Naive thymus-derived CD4-positive, alpha-beta T cell (primary cell): Measurements from ENCODE around the gene CARD9. TPM values are rescaled to one million over a fixed set of nuclear protein-coding genes. Genes with fewer than 3 reads are reported as not detected.

Source experiments
- ATAC-seq: fragments of 150-1000 bp; cut with Tn5 transposase; 2 replicates; pipeline ENCODE4 v1.10.0; 2021; ENCODE audit warnings: mild to moderate bottlenecking, moderate library complexity
- CTCF ChIA-PET: fragments of 350-600 bp; sonication (Branson Sonifier 250); formaldehyde crosslinking; loops from one replicate; lab custom pipeline; 2021; ENCODE audit warnings: antibody characterized with exemption; lab: Charles Lee
- POLR2A ChIA-PET: fragments of 350-600 bp; sonication (Branson Sonifier 250); formaldehyde crosslinking; loops from one replicate; lab custom pipeline; 2021; ENCODE audit warnings: antibody characterized with exemption, inconsistent platforms; lab: Charles Lee
- DNase-seq, 9 donors: peaks; one replicate each; pipeline versions ENCODE4 v3.0.0 to v3.0.0-alpha.2; 2020 to 2022; ENCODE audit warnings: mixed read lengths in 1 of 9
- H3K27ac ChIP-seq: one replicate; pipeline ENCODE4 v1.7.0; 2013; ENCODE audit warnings: mild to moderate bottlenecking, low read depth, low read length, moderate library complexity
- H3K27me3 ChIP-seq, 2 donors: one replicate each; pipeline ENCODE4 v1.7.0; 2013; ENCODE audit warnings: low read length in 2 of 2, mild to moderate bottlenecking in 2 of 2, moderate library complexity in 2 of 2; ENCODE audit not compliant: control insufficient read depth in 2 of 2, insufficient read depth in 2 of 2
- H3K36me3 ChIP-seq, 3 experiments: 1 replicate in 2 of 3; 2 replicates in 1 of 3; pipeline ENCODE4 v1.7.0; 2013; ENCODE audit warnings: low read length in 3 of 3, mild to moderate bottlenecking in 3 of 3, moderate library complexity in 1 of 3; ENCODE audit not compliant: insufficient read depth in 3 of 3, control insufficient read depth in 2 of 3
- H3K4me1 ChIP-seq, 2 donors: one replicate each; pipeline ENCODE4 v1.7.0; 2013; ENCODE audit warnings: low read length in 2 of 2, mild to moderate bottlenecking in 2 of 2, moderate library complexity in 1 of 2; ENCODE audit not compliant: control insufficient read depth in 2 of 2, insufficient read depth in 2 of 2
- H3K4me3 ChIP-seq: 2 replicates; pipeline ENCODE4 v1.7.0; 2013; ENCODE audit warnings: mild to moderate bottlenecking, low read length
- H3K9me3 ChIP-seq, 3 experiments: 1 replicate in 2 of 3; 2 replicates in 1 of 3; pipeline ENCODE4 v1.7.0; 2013; ENCODE audit warnings: low read length in 3 of 3; ENCODE audit not compliant: control insufficient read depth in 2 of 3
- H3K27ac Mint-ChIP-seq, 9 donors: one replicate each; pipeline ENCODE4 v1.8.0; 2020 to 2022; ENCODE audit warnings: mixed read lengths in 9 of 9, mild to moderate bottlenecking in 8 of 9, moderate library complexity in 5 of 9, inconsistent platforms in 2 of 9
- H3K27me3 Mint-ChIP-seq, 5 donors: one replicate each; pipeline ENCODE4 v1.8.0; 2021 to 2022; ENCODE audit warnings: mixed read lengths in 5 of 5, mild to moderate bottlenecking in 1 of 5
- H3K36me3 Mint-ChIP-seq, 5 donors: one replicate each; pipeline ENCODE4 v1.8.0; 2020 to 2022; ENCODE audit warnings: mixed read lengths in 5 of 5, mild to moderate bottlenecking in 3 of 5, inconsistent platforms in 1 of 5
- H3K4me1 Mint-ChIP-seq, 7 donors: one replicate each; pipeline ENCODE4 v1.8.0; 2020 to 2022; ENCODE audit warnings: mixed read lengths in 7 of 7, mild to moderate bottlenecking in 3 of 7, inconsistent platforms in 1 of 7
- H3K4me3 Mint-ChIP-seq, 10 donors: one replicate each; pipeline ENCODE4 v1.8.0; 2020 to 2022; ENCODE audit warnings: mild to moderate bottlenecking in 10 of 10, mixed read lengths in 10 of 10, moderate library complexity in 6 of 10, inconsistent platforms in 2 of 10
- H3K9me3 Mint-ChIP-seq, 11 donors: one replicate each; pipeline ENCODE4 v1.8.0; 2020 to 2022; ENCODE audit warnings: mixed read lengths in 11 of 11, mild to moderate bottlenecking in 4 of 11, inconsistent platforms in 1 of 11, moderate library complexity in 1 of 11
- intact Hi-C, 2 donors: fragments of 100-400 bp; cut with micrococcal nuclease; formaldehyde crosslinking; loops; one replicate each; pipeline ENCODE4 v1.15.1; 2023
- polyA plus RNA-seq, 2 donors: library from polyadenylated mRNA; unstranded; fragments of 300-500 nt; fragmentation: Illumina TruSeq; gene quantifications; one replicate each; pipeline ENCODE4 v1.2.3, GENCODE V29; 2021
- total RNA-seq, 6 experiments: library from RNA in 5 of 6; stranded (reverse) in 5 of 6; gene quantifications; 1 replicate in 5 of 6; 2 replicates in 1 of 6; pipeline ENCODE4 v1.2.3 and lab custom pipeline; 2021 to 2026

The CARD9 gene
- total and polyA plus RNA-seq, 7 experiments from 2014 or later: 0.10 to 19.9 (median 1.1) TPM

DNA sequence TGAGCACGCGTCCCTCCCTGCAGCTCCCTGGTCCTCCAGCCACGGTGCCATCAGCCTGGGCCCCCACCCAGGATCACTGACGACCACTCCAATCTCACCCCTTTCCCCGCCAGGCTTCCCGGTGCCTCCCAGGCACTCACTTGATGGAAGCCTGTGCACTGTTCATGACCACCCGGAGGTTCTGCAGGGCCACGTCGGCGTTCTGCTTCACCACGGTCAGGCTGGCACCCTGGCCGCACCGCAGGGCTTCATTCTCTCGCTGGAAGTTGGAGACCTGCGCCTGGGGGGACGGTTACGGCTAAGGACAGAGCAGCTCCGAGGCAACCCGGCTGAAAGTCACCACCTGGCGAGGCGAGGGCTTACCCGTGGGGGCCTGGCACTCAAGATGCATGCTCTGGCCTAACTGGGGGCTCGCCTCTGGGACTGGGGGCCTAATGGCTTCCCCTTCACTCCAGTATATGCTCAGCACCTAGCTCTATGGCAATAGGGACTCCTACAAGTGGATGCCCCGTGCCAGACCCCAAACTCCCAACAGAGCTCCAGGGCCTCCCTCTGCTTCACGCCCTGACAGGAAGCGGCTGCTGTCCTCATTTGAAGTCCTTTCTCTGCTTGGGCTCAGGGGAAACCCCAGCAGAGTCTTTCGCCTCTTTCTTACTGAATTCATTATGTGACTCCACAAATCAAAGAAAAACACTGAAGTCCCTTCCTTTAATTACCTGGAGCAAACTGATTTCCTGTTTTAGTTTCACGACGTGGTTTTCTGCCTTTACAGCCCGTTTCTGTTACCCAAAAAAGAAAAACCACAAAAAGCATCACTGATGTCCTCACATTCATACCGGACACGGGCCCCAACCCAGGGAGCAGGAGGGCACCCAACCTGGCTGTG is 30.7 kb upstream of the CARD9 start:
- intact Hi-C loops: loop anchor here (2.0 to 10.0 kb wide), 6 partner anchors 35 to 497 kb away; partner anchors contain the start of genes CAMSAP1 (in 1 of the 2), INPP5E (in 1 of the 2), NOTCH1 (in 1 of the 2) and SEC16A (in 1 of the 2)
- Histone ChIP-seq H3K27ac (peak overlapping the region; percentile 68), H3K4me3 (peak overlapping the region; percentile 20), H3K36me3 (peaks cover 0 to 41% (median 4%) of the 10 kb centered on the region in 3 experiments), H3K4me1 (peaks cover 37% of the 10 kb centered on the region in 2 donors), H3K9me3 (no peaks in the 10 kb centered on the region), H3K27me3 (no peaks in the 10 kb centered on the region)
- Mint-ChIP-seq H3K4me1 (peaks cover 40 to 67% (median 52%) of the 10 kb centered on the region in 7 donors), H3K27me3 (no peaks in the 10 kb centered on the region), H3K27ac (peak overlapping the region; percentile 51 to 88 (median 79)), H3K36me3 (peaks cover 0 to 42% (median 7%) of the 10 kb centered on the region in 5 donors), H3K9me3 (no peaks in the 10 kb centered on the region), H3K4me3 (peak overlapping the region in 9 of 10 donors; percentile 43 to 76 (median 67))
- peak in 3 of 9 donors; percentile 19 to 40 (median 28) for DNase-seq
- ChIA-PET CTCF (interaction anchor here (0.6 kb wide), 1 partner anchor 432 kb away, joined by 3 read pairs; no protein-coding TSS in a partner anchor), POLR2A (interaction anchor here (0.7 to 1.5 kb wide), 4 partner anchors 12 to 80 kb away, joined by 3 to 8 read pairs (median 3); partner anchors contain the start of gene DNLZ)
- ATAC-seq: no peak

DNA sequence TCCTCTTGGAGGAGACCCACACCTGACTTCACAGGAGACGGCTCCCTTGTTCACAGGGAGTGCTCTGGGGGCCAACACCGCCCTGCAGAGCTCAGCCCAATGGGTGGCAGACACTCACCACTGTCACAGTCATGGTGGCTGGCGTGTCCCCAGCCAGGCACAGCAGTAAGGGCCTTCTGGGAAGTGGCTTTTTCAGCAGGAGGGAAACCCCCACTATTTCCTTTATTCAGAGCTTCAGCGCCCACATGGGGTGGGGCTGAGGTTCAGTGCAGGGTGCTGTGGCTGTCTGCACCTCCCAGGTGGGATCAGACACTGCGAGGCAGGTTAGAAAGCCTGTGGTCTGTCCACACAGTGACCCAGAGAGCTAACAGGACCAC is 30.1 kb upstream of the CARD9 start:
- CTCF ChIA-PET: no interaction called here
- Mint-ChIP-seq H3K4me3 (peak overlapping the region in 9 of 10 donors; percentile 43 to 76 (median 67)), H3K27ac (peak overlapping the region in 8 of 9 donors; percentile 48 to 87 (median 80)), H3K9me3 (no peaks in the 10 kb centered on the region), H3K36me3 (peaks cover 0 to 38% (median 4%) of the 10 kb centered on the region in 5 donors), H3K4me1 (peaks cover 40 to 67% (median 52%) of the 10 kb centered on the region in 7 donors), H3K27me3 (no peaks in the 10 kb centered on the region)
- peak overlapping the region; percentile 20 for H3K4me3 ChIP-seq
- no peaks in the 10 kb centered on the region for H3K9me3 ChIP-seq
- DNase-seq (peak in 7 of 9 donors; percentile 15 to 76 (median 59)), ATAC-seq (peak; percentile 85)
- intact Hi-C loops: loop anchor here (2.0 to 10.0 kb wide), 6 partner anchors 35 to 496 kb away; partner anchors contain the start of genes CAMSAP1 (in 1 of the 2), INPP5E (in 1 of the 2), NOTCH1 (in 1 of the 2) and SEC16A (in 1 of the 2)
- H3K36me3 ChIP-seq: peaks cover 0 to 41% (median 4%) of the 10 kb centered on the region in 3 experiments
- H3K27ac ChIP-seq: peak overlapping the region; percentile 68
- no peaks in the 10 kb centered on the region for H3K27me3 ChIP-seq
- H3K4me1 ChIP-seq: peaks cover 38 to 41% of the 10 kb centered on the region in 2 donors
- POLR2A ChIA-PET: interaction anchor here (0.7 to 1.5 kb wide), 4 partner anchors 11 to 79 kb away, joined by 3 to 8 read pairs (median 3); partner anchors contain the start of gene DNLZ

DNA sequence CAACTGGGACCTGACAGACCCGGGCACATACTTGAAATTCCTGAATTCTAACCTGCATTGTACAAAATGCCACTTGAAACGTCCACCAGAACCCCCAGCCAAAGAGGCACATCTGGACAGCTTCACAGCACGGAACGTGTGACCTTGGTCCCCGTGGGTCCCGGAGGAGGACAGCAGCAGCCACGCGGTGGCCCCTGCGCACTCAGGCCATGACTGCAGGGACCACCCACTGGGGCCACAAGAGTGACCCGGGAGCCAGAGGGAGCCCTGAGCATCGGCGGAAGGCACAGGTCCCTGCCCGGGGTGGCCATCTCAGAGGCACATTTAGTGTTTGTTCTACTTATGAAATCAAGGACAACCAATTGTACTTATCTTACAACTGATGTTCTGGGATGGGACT is 28.6 kb upstream of the CARD9 start:
- intact Hi-C loops: loop anchor here (2.0 to 10.0 kb wide), 6 partner anchors 37 to 495 kb away; partner anchors contain the start of genes CAMSAP1 (in 1 of the 2), INPP5E (in 1 of the 2), NOTCH1 (in 1 of the 2) and SEC16A (in 1 of the 2)
- no peak overlapping the region for H3K4me3 ChIP-seq
- Mint-ChIP-seq H3K27me3 (no peaks in the 10 kb centered on the region), H3K9me3 (no peaks in the 10 kb centered on the region), H3K27ac (peak overlapping the region in 4 of 9 donors; percentile 48 to 79 (median 61)), H3K36me3 (peaks cover 0 to 29% (median 3%) of the 10 kb centered on the region in 5 donors), H3K4me1 (peaks cover 36 to 66% (median 51%) of the 10 kb centered on the region in 7 donors), H3K4me3 (peak overlapping the region in 5 of 10 donors; percentile 13 to 37 (median 27))
- no peak for DNase-seq
- H3K27me3 ChIP-seq: no peaks in the 10 kb centered on the region
- ChIA-PET CTCF (interaction anchor here (1.2 to 2.5 kb wide), 3 partner anchors 7 to 38 kb away, joined by 3 to 12 read pairs (median 8); partner anchors contain the start of genes ENTR1 and PMPCA), POLR2A (no interaction called here)
- H3K27ac ChIP-seq: peak overlapping the region; percentile 68
- H3K36me3 ChIP-seq: peaks cover 0 to 42% (median 4%) of the 10 kb centered on the region in 3 experiments
- no peak for ATAC-seq
- H3K4me1 ChIP-seq: peaks cover 40 to 41% of the 10 kb centered on the region in 2 donors
- no peaks in the 10 kb centered on the region for H3K9me3 ChIP-seq

DNA sequence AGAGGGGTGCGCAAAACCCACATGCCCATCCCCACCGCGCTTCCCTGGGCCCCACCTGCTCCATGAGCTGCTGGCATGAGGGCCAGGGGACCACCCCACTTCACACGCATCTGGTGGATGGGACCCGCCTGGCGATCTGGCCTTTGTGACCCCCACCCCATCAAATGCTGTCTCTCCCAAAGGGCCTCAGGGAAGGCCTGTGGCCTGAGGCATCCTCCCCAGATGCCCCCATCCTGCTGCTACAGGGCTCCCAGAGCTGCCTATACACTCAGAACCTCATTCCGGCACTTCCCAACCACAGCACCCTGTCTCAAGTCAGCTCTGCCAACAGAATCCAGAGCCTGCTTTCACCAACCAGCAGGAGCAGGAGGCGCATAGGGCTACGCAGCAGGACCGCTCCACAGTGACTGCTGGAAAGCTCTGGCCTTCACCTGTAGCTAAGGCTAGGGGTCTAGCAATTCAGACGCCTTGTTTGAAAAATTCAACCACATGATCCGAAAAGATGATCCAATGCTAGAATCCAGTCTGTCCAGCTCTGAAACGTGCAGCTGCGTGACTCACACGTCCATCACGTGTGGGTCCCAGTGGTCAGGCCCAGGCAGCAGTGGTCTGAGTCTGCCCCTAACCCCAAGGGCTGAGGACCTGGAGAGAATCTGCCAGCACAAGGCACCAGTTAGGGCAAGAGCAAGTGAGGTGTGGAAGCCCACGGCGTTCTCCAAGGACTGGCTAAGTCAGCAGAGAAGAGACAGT is 27.9 kb upstream of the CARD9 start:
- ChIA-PET CTCF (interaction anchor here (0.8 to 2.5 kb wide), 5 partner anchors 8 to 90 kb away, joined by 3 to 12 read pairs (median 5); partner anchors contain the start of genes ENTR1 and PMPCA), POLR2A (interaction anchor here (2.3 kb wide), 1 partner anchor 8 kb away, joined by 14 read pairs; the partner anchor contains the start of genes ENTR1 and PMPCA)
- ATAC-seq: no peak
- Mint-ChIP-seq H3K27ac (peak overlapping the region in 6 of 9 donors; percentile 16 to 68 (median 34)), H3K36me3 (peaks cover 0 to 26% (median 0%) of the 10 kb centered on the region in 5 donors), H3K9me3 (no peaks in the 10 kb centered on the region), H3K27me3 (no peaks in the 10 kb centered on the region), H3K4me3 (peak overlapping the region in 6 of 10 donors; percentile 14 to 86 (median 42)), H3K4me1 (peaks cover 35 to 68% (median 51%) of the 10 kb centered on the region in 7 donors)
- H3K36me3 ChIP-seq: peaks cover 4 to 45% (median 6%) of the 10 kb centered on the region in 3 experiments
- no peaks in the 10 kb centered on the region for H3K27me3 ChIP-seq
- H3K4me3 ChIP-seq: no peak overlapping the region
- intact Hi-C loops: loop anchor here (2.0 to 10.0 kb wide), 6 partner anchors 133 to 494 kb away; partner anchors contain the start of genes CAMSAP1 (in 1 of the 2), NOTCH1 (in 1 of the 2) and QSOX2 (in 1 of the 2)
- no peak overlapping the region for H3K27ac ChIP-seq
- H3K9me3 ChIP-seq: no peaks in the 10 kb centered on the region
- H3K4me1 ChIP-seq: peaks cover 40 to 41% of the 10 kb centered on the region in 2 donors
- DNase-seq: no peak

DNA sequence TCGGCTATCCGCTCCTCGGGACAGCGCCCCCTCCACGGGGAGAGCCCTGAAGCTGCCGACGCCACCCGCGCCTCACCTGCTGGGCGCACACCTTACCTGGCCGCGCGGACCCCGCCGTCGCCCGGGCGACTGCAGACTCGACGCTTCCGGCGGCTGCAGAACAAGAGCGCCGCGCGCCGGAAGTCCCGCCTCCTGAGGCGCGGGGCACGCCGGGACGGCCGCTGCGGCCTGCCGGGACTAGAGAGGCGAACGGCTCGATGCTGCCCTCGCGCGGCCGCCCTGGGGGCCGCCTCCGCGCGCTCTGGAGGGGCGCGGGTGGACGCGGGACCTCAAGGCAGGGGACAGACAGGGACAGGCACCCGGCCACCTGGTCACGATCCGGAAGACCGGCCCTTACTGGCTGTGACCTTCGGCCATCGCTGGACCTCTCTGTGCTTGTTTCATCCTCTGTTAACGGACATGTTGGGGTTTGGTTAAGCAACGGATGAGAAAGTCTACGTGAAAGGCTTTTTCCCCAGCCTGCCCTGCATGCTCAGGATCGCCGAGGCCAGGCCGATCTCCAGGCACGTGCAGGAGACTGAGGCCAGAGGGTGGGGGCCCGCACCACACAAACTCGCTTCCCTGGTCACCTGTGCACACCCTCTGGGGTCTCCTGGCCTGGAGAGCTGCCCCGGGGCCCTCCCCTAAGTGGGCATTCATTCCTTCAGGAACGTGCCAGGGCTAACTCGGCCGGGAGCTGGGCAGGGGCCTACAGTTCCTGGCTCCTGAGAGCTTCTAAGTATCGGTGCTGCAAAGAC is 26.8 kb upstream of the CARD9 start, which contains the start of gene SNAPC4:
Gene SNAPC4, minus strand, starts transcription at position 133 of the 797 bp plus-strand sequence. CDS start 1,742 bp downstream, outside the sequence.
- Mint-ChIP-seq H3K36me3 (peaks cover 0 to 20% (median 0%) of the 10 kb centered on the region in 5 donors), H3K9me3 (no peaks in the 10 kb centered on the region), H3K27ac (peak within 1 kb of the TSS in 8 of 9 donors; percentile 26 to 78 (median 76)), H3K27me3 (no peaks in the 10 kb centered on the region), H3K4me1 (peaks cover 30 to 61% (median 45%) of the 10 kb centered on the region in 7 donors), H3K4me3 (peak within 1 kb of the TSS; percentile 83 to 90 (median 86))
- DNase-seq (peak; percentile 77 to 93 (median 87)), ATAC-seq (peak; percentile 91)
- CTCF ChIA-PET: interaction anchor here (0.5 to 2.5 kb wide), 6 partner anchors 9 to 89 kb away, joined by 3 to 12 read pairs (median 6); partner anchors contain the start of genes ENTR1 and PMPCA
- Histone ChIP-seq H3K4me3 (peak within 1 kb of the TSS; percentile 62), H3K36me3 (peaks cover 0 to 49% (median 14%) of the 10 kb centered on the region in 3 experiments), H3K9me3 (no peaks in the 10 kb centered on the region), H3K4me1 (peaks cover 33 to 38% of the 10 kb centered on the region in 2 donors), H3K27me3 (no peaks in the 10 kb centered on the region), H3K27ac (peak within 1 kb of the TSS; percentile 62)
- intact Hi-C loops: loop anchor here (1.0 to 10.0 kb wide), 13 partner anchors 10 to 493 kb away; partner anchors contain the start of genes DNLZ (in 2 of the 2), ENTR1 (in 2 of the 2), PMPCA (in 2 of the 2) and CAMSAP1 (in 1 of the 2)
- POLR2A ChIA-PET: interaction anchor here (2.3 kb wide), 1 partner anchor 9 kb away, joined by 14 read pairs; the partner anchor contains the start of genes ENTR1 and PMPCA
